ENCODE results near the gene UBA3.
A peak's percentile ranks its signal among the peaks of the same experiment; 100 is the strongest.

Gene UBA3

DNA sequence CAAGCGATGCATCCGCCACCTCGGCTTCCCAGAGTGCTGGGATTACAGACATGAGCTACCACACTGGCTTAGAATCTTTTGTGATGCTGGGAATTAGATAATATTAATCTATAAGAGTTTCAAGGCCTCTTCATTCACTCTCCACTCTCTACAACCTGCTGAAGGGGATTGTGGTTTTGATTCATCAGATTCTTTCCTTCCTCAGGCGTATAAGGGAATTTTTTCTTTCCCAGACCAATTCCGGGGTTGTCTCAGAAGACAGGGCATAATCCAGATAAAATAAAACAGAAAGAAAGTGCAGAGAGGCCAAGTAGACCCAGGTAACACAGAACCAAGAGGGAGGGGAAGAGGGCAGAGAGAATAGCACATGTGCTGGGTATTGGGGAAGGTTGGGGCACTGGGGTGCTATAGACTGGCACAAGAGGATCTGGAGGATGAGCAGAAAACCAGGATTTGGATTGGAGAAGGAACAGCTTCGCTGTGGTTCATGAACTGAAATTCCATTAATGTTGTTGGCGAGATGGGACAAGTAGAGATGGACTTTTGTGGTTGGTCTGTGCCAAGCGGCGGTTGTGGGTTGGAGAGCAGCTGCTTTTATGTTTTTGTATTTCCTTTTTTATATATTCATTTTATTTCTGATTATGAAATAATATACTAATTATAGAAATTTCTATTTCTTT lies 17.4 kb upstream of the UBA3 start:
- no peak for DNase-seq

- no peak for DNase-seq
Measured at GRCh38 chr3:69096299-69096698, 16.1 kb upstream of the UBA3 start.

DNA sequence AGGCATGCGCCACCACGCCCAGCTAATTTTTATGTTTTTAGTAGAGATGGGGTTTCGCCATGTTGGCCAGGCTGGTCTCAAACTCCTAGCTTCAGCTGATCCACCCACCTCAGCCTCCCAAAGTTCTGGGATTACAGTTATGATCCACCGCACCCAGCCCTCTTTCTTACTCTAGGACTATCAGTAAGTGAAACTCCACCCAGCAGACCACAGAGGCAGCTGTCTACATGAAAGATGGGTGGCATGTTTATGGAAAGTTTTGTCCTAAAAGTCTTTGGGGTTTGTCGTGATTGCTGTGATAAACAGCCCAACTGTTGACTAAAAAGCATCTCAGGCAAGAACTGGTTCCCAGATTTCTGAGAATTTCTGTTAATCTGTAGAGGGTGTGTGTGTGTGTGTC lies 15.5 kb upstream of the UBA3 start:
- no peak for DNase-seq

DNA sequence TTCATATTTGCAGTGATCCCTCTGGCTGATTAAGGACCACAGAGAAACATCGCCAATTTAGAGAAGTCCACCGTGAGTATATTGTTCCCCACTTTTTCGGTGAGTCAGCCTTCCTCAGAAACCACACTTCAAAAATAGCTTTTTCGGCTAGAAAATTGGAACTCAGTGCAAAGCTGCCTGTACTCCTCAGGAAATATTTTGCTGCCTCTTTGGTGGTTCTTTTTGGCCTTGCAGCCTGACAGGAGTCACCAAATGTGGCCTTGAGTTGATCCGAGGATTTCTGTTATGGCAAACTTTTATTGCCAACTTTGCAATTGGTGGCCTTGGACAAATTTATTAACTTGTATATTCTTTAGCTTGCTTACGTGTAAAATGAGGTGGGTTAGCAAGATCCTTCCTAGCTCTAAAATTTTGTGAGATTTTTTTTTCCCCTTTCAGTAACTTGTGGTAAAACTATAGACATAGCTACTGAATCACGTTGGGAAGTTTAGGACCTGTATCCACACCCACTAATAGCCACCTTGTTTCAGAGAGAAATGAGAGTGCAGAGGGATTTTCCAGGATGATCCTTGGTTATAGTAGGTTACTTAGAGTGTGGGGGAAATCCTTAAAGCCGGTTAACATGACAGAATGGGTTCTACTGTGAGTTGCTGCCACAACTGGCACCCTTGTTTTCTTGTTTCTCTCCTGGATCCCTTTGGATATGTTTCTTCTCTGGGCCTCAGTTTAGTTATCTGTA lies 14.5 kb upstream of the UBA3 start:
- DNase-seq = no peak

GRCh38 chr3:69092030-69092516 lies 11.9 kb upstream of the UBA3 start:
- no peak for DNase-seq

DNA sequence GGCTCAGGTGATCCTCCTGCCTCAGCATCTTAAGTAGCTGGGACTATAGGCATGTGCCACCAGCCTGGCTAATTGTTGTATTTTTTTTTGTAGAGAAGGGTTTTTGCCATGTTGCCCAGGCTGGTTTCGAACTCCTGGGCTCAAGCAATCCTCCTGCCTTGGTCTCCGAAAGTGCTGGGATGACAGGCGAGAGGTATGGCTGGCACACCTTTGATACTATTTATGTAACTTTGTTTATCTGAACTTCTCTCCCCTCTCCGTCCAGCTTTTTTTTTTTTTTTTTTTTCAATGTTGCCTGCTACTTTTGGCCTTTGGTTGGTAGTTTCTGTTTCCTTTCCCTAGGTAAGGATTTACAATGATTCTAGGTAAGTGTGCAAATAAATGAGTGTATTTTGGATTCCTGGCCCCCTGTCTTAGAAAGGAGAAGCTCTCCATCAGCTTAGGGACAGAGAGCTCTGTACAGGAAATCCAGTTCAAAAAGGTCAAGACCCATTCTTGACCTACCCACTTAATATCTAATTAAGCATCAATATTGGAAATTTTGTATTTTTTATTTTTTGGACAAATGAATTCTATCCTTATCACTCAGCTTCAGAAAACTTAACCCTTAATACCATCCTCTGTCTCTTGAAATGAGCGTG lies 11.3 kb upstream of the UBA3 start:
- DNase-seq = no peak

DNA sequence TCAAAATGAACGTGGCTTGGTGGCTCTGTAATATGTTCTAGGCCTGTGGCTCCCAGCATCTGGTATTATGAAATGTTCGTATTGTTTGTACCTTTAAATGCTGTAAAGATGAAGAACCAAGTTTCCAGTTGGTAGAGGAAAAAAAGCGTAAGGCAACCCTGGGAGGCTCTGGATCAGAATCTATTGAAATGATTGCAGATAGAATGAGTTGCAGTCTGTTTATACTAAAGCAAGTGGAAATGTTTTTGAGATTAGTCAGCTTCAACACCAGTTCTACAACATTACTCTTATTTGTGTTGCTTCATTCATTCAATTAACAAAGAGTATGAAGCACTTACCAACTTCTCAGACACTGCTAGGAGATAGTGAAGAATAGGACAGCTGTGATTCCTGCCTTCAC lies 9.9 kb upstream of the UBA3 start:
- no peak for DNase-seq

DNA sequence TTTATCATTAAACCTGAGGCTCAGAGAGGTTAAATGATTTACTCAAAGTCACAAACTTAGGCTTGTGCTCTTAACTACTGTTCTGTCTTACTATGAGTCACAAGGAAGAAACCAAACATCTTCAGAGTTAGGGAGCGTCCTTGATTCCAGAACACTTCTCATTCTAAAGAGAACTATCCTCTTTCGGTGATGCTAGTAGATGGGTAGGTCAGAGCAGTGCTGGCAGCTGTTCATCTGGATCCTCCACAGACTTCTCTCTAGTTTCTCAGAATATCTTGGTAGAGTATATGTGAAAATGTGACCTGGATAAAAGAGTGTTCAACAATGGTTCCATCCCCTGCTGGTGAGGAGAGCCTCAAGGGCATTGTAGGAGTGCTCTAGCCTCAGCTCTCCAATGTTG lies 7.9 kb upstream of the UBA3 start:
- DNase-seq = no peak

DNA sequence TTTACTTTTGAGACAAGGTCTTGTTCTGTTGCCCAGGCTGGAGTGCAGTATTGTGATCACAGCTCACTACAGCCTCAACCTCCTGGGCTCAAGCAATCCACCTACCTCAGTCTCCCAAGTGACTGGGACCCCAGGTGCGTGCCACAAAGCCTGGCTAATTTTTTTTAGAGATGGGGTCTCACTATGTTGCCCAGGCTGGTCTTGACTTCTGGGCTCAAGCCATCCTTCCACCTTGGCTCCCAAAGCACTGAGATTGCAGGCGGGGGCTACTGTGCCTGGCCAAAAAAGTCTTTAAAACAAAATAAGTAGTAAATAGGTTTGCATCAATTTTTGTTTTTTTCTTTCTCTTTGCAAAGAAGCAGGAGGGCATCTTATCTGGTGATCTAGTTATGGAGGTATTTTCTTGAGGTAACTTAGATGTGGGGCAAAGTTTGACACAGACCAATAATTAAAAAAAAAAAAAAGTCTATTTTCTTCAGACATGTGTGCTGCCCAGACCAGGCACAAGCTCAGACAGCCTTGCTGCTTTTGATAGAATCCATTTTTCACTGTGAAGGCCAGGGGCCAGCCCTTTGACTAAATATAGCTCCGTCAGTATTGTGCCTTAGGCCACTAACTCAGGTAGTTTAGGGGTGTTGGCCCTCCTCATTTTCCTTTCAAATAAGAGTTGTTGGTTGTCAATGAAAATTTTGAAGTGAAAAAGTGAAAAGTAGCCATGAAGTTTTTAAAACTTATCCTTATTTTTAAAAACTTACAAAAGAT lies 7.0 kb upstream of the UBA3 start:
- DNase-seq = no peak

DNA sequence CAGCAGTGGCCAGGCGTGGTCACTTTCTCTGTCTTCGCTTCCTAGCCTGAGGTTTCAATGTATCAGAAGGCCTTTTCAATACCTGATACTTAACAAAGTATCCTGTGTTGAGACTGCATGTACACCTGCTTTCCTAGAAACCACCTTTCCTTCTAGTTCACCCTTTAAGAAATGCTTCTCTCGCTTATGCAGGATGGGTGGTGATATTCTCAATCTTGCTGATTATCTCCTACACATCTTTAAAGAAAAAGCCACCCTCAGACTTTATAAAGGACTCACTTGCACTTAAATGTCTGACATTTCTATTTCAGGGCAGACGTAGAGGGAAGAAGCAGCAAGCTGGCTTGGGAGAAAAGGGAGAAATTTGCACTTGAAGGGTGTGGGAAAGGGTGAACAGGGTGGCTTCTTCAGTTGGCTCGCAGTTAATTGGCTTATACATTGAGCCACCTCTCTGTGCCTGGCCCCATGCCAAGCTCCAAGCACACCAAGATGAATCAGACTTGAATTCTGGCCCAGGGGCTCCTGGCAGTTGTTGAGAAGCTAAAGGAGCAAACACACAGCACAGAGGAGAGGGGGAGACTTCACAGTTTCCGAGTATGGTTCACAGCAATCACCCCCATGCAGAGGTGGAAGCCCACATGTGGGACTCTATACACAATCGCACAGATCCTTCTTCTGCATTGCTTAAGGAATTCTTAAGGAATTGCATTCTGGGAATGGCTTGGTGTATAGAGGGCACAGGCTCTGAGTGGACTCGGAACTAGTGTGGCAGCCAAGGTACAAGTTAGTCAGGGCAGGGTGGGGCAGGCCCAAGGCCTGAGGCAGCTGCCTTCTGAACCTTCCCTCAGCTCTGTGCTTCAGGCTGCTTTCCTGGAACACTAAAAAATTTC lies 5.9 kb upstream of the UBA3 start:
- DNase-seq = peak; percentile 46

DNA sequence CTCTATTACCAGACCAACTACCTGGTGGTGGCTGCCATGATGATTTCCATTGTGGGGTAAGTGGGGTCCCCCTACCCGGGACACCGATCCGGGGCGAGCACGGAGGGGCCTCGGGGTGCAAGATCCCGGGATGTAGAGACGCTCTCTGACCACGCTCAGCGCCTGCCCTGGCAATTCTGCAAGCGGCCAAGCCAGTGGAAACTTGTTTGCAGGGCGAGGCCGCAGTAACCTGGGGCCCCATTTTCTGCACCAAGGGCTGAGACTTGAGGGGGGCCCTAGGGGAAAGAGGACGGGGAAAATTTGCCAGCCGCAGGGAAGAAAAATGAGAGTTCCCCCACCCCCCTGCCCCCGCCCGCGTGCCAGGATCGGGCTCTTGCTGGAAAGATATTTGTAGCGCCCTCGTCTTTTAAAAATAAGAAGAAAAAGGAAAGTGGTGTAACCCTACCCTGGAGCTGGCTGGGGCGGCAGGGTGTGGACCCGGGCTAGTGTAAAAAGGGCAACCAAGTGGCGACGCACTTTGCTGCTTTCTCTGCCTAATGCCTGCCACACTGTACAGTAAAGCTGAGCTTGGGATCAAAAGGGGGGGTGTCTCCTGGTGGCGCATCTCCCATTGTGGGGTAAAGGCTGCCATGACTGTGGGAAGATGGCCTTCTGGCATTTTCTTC lies 5.1 kb upstream of the UBA3 start:
- DNase-seq = no peak

GRCh38 chr3:69084326-69085167 lies 4.4 kb upstream of the UBA3 start, which contains the start of gene ARL6IP5:
Gene ARL6IP5 (plus strand): TSS chr3:69084937. CDS start chr3:69085048, 111 bp downstream.
- peak; percentile 78 for DNase-seq

DNA sequence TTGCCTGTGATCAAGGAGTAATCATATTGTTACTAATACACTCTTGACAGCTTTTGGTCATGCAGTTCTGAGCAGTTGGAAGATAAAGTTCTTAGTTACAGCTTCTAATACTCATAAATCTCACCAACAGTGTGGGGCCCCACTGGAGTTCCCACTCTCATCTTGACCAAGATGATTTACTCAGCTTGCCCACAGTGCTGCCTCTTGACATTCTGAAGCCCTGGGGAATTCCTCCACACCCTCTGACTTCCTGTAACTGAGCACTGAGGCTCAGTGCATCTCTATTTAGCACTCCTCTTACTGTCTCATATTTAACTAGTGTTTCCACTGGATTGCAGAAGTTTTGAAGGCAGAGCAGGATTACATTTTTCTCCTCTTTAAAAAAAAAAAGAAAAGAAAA lies 2.6 kb upstream of the UBA3 start:
- peak; percentile 33 for DNase-seq

DNA sequence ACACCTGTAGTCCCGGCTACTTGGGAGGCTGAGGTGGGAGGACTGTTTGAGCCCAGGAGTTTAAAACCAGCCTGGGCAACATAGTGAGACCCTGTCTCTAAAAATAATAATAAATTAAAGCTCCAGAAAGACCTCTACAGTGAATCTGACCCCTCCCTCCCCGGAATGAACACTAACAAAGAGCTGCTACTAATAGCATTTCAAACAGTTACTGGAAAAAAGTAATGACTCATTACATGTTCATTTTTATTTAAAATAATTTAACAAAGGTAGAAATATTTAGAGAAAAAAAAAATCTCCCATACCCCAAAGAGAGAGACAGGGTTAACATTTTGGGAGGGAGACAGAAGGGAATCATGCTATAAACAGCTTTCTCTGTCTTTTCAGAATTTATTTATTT lies 2.2 kb upstream of the UBA3 start:
- no peak for DNase-seq

GRCh38 chr3:69081583-69082262 lies 1.6 kb upstream of the UBA3 start:
- DNase-seq = no peak

DNA sequence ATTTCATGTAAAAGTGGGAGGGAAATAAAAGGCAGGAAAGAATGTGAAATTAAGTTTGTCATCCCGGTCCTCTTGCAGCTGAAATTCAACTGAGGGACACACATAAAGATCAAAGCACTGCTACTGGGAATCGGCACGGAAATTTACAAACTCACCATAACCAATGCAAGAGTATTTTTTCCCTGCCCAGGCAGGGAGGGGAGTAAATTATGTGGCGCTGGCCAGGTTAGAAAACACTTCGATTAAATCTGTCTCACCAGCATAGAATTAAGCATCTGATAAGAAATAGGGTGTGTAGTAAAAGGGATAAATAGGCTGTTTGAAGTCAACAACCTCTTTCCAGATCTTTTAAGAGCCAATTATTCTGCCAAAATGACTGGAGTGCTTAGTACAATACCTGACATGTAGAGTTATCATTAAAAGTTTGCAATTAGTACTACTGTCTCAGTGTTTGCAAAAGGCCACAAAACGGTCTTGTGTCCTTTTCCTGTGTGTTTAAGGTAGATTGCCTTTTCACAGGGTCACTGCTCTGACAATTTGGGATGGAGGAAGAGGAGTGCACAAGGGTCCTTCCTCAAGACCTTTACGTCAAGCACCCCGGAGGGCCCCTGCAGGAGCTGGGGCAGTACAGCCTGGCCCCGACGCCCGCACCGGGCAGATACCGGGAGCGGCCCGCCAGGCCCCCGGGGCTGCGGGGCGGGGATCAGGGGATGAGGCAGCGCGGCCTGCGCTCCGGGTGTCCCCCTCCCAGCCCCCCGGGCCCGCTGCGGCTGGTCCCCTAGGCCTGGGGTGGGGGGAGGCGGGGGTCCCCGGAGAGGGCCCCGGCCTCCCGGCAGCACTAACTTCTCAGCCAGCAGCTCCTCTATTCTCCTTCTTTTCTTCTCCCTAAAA lies 651 bp downstream of the UBA3 start:
- DNase-seq = no peak

DNA sequence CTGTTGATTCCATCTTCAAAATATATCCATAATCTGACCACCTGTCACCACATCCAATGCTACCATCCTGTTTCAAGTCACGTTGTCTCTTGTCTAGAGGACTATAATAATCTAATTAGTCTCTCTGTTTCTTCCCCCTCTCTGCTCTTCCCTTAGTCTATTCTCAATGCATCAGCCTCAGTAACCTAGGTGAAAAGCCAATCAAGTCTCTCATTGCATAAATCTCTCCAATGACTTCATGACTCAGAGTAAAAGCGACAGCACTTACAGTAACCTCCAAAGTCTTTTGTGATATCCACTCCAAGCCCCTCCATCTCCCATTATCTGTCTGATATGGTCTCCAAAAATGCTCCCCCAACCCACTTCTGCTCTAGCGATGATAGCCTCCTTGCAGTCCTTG lies 7.2 kb downstream of the UBA3 start:
- DNase-seq = no peak

DNA sequence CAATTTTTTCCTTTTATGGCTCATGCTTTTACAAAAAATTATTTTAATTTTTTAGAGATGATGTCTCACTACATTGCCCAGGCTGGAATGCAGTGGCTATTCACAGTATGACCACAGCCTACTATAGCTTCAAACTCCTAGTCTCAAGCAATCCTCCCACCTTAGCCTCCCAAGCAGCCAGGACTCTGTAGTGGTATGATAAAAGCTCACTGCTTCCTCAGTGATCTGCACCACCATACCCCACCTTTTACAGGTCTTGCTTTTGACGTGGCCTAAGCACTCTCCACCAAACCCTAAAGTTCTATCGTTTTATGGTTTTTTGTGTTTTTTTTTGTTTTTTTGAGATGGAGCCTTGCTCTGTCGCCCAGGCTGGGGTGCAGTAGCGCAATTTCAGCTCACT lies 14.0 kb downstream of the UBA3 start:
- no peak for DNase-seq
